B cell (primary cell): Measurements from ENCODE around the gene RNF166. TPM values are rescaled to one million over a fixed set of nuclear protein-coding genes. Genes with fewer than 3 reads are reported as not detected.
A peak's percentile ranks its signal among the peaks of the same experiment; 100 is the strongest.

ENCODE experiments used
- ATAC-seq: fragments of 200-7000 bp; cut with Tn5 transposase; one replicate; pipeline ENCODE4 v1.10.0; 2021; ENCODE audit warnings: low read depth, mild to moderate bottlenecking, moderate number of reproducible peaks, moderate library complexity
- CTCF ChIA-PET: fragments of 350-600 bp; sonication (Branson Sonifier 250); formaldehyde crosslinking; loops from one replicate; lab custom pipeline; 2021; ENCODE audit warnings: antibody characterized with exemption, inconsistent platforms; lab: Charles Lee
- POLR2A ChIA-PET: fragments of 350-600 bp; sonication (Branson Sonifier 250); formaldehyde crosslinking; loops from one replicate; lab custom pipeline; 2021; ENCODE audit warnings: antibody characterized with exemption; lab: Charles Lee
- DNase-seq: peaks from one replicate; pipeline ENCODE4 v3.0.0; 2013
- H2AFZ ChIP-seq: 2 replicates; pipeline ENCODE4 v1.6.1; 2012; ENCODE audit warnings: mild to moderate bottlenecking, low read depth, low read length; ENCODE audit not compliant: insufficient read depth, poor library complexity, severe bottlenecking
- H3K27ac ChIP-seq, 2 donors: 1 replicate in 1 of 2; 2 replicates in 1 of 2; pipeline ENCODE4 v1.5.1; 2012 to 2013; ENCODE audit warnings: low read length in 2 of 2, mild to moderate bottlenecking in 2 of 2, moderate library complexity in 1 of 2
- H3K27me3 ChIP-seq, 4 experiments: fragments of 200-600 bp in 1 of 4; sonication (generic) in 1 of 4; replicated peaks in 1 of 4; 1 replicate in 2 of 4; 2 replicates in 2 of 4; pipeline versions ENCODE4 v1.6.1 to v1.7.0; 2013 to 2016; ENCODE audit warnings: low read length in 3 of 4, mild to moderate bottlenecking in 2 of 4, mixed read lengths in 1 of 4, moderate library complexity in 1 of 4; ENCODE audit not compliant: insufficient read depth in 4 of 4, control insufficient read depth in 3 of 4; ENCODE audit errors: control extremely low read depth in 1 of 4
- H3K36me3 ChIP-seq, 2 experiments: replicated peaks in 1 of 2; 1 replicate in 1 of 2; 2 replicates in 1 of 2; pipeline versions ENCODE4 v1.6.1 to v1.7.1; 2013; ENCODE audit warnings: low read length in 1 of 2; ENCODE audit not compliant: insufficient read depth in 2 of 2, control insufficient read depth in 1 of 2; ENCODE audit errors: control extremely low read depth in 1 of 2, extremely low read depth in 1 of 2
- H3K4me1 ChIP-seq, 2 donors: fragments of 200-600 bp in 1 of 2; sonication (generic) in 1 of 2; 1 replicate in 1 of 2; 2 replicates in 1 of 2; pipeline versions ENCODE4 v1.5.1 to v1.6.1; 2013 to 2017; ENCODE audit warnings: low read length in 2 of 2; ENCODE audit not compliant: control insufficient read depth in 2 of 2, insufficient read depth in 2 of 2
- H3K4me2 ChIP-seq: replicated peaks from 2 replicates; pipeline ENCODE3; 2012; ENCODE audit warnings: mild to moderate bottlenecking, low read depth, low read length; ENCODE audit not compliant: poor library complexity, severe bottlenecking
- H3K4me3 ChIP-seq, 5 experiments: fragments of 200-600 bp in 1 of 5; sonication (generic) in 1 of 5; 1 replicate in 3 of 5; 2 replicates in 2 of 5; pipeline versions ENCODE4 v1.5.1 to v1.7.0; 2011 to 2016; ENCODE audit warnings: low read length in 4 of 5, mild to moderate bottlenecking in 4 of 5, low read depth in 2 of 5, control low read depth in 1 of 5, moderate library complexity in 1 of 5; ENCODE audit not compliant: insufficient read depth in 1 of 5; ENCODE audit errors: control extremely low read depth in 1 of 5, extremely low read depth in 1 of 5
- H3K79me2 ChIP-seq: fragments of 200-600 bp; sonication (generic); one replicate; pipeline ENCODE4 v1.6.0; 2016; ENCODE audit warnings: low read length; ENCODE audit not compliant: control insufficient read depth, insufficient read depth
- H3K9ac ChIP-seq: fragments of 200-600 bp; sonication (generic); 2 replicates; pipeline ENCODE4 v1.6.1; 2017; ENCODE audit warnings: mild to moderate bottlenecking, low read length, moderate library complexity
- H3K9me3 ChIP-seq, 3 donors: one replicate each; pipeline versions ENCODE4 v1.6.1 to v1.7.1; 2013; ENCODE audit warnings: low read length in 2 of 3; ENCODE audit not compliant: control insufficient read depth in 2 of 3, insufficient read depth in 1 of 3; ENCODE audit errors: control extremely low read depth in 1 of 3
- H4K20me1 ChIP-seq: 2 replicates; pipeline ENCODE4 v1.6.0; 2012; ENCODE audit warnings: mild to moderate bottlenecking, low read length; ENCODE audit not compliant: insufficient read depth, control insufficient read depth, poor library complexity, severe bottlenecking
- H3K27ac Mint-ChIP-seq: one replicate; pipeline ENCODE4 v1.8.0; 2021; ENCODE audit warnings: mixed read lengths
- H3K27me3 Mint-ChIP-seq: one replicate; pipeline ENCODE4 v1.8.0; 2021; ENCODE audit warnings: mixed read lengths
- H3K4me1 Mint-ChIP-seq: one replicate; pipeline ENCODE4 v1.8.0; 2021; ENCODE audit warnings: mixed read lengths
- H3K4me3 Mint-ChIP-seq: one replicate; pipeline ENCODE4 v1.8.0; 2021; ENCODE audit warnings: mixed read lengths
- H3K9me3 Mint-ChIP-seq: one replicate; pipeline ENCODE4 v1.8.0; 2022; ENCODE audit warnings: mixed read lengths; ENCODE audit not compliant: insufficient read depth
- CTCF ChIP-seq: fragments of 200-600 bp; IDR thresholded peaks from one replicate; pipeline ENCODE4 v1.8.0; 2022; ENCODE audit warnings: antibody characterized with exemption, mild to moderate bottlenecking
- EZH2 ChIP-seq: IDR thresholded peaks from 2 replicates; pipeline ENCODE4 v1.6.1; 2012; ENCODE audit warnings: borderline replicate concordance, low read depth, mild to moderate bottlenecking, moderate library complexity, low read length; ENCODE audit not compliant: insufficient read depth, poor library complexity, severe bottlenecking
- WGBS: methylation state at CpG from one replicate; pipeline ENCODE4 v1.1.5; 2013; ENCODE audit warnings: missing lambda C conversion rate; ENCODE audit not compliant: insufficient coverage; 5-methylcytosine and 5-hydroxymethylcytosine counted together
- intact Hi-C: fragments of 100-400 bp; cut with micrococcal nuclease; formaldehyde crosslinking; loops from one replicate; pipeline ENCODE4 v1.10.0; 2022
- polyA plus RNA-seq: library from polyadenylated mRNA; depleted of rRNA; stranded (reverse); fragments of >200 nt; gene quantifications from 2 replicates; pipeline ENCODE4 v1.2.3, GENCODE V29; 2012
- total RNA-seq, 2 donors: library from RNA; stranded (reverse); fragments of 120-200 nt in 1 of 2; gene quantifications; 1 replicate in 1 of 2; 2 replicates in 1 of 2; pipeline versions ENCODE4 v1.2.3 to v1.2.4, GENCODE V29; 2013 to 2022

The RNF166 gene
- total and polyA plus RNA-seq, 2 donors (not counting 1 experiment from before 2014, with no cell fraction given), result 64.1 to 65.0 TPM

GRCh38 chr16:88754109-88754911, 48.1 kb upstream of the RNF166 start:
- Histone ChIP-seq H4K20me1 (peaks cover 70% of the 10 kb centered on the region), H3K9ac (no peak overlapping the region), H3K9me3 (peaks cover 0 to 15% (median 0%) of the 10 kb centered on the region in 3 donors), H2AFZ (no peak overlapping the region), H3K36me3 (peaks cover 0 to 2% of the 10 kb centered on the region in 2 experiments), H3K4me2 (no peak overlapping the region), H3K27ac (no peak overlapping the region), H3K27me3 (no peaks in the 10 kb centered on the region), H3K4me1 (peaks cover 0 to 16% of the 10 kb centered on the region in 2 donors), H3K79me2 (peaks cover 72% of the 10 kb centered on the region), H3K4me3 (no peak overlapping the region)
- DNase-seq (no peak), ATAC-seq (no peak)
- H3K27ac Mint-ChIP-seq, result no peak overlapping the region
- ChIA-PET POLR2A (interaction anchor here (1.4 to 1.8 kb wide), 2 partner anchors 9 to 13 kb away, joined by 3 to 4 read pairs; no protein-coding TSS in a partner anchor), CTCF (interaction anchor here (0.9 to 6.3 kb wide), 5 partner anchors 11 to 30 kb away, joined by 3 to 34 read pairs (median 5); no protein-coding TSS in a partner anchor)
- TF ChIP-seq CTCF (no peak), EZH2 (no peak)
- 95% methylated on average over 28 of the region's 28 CpGs for WGBS
- no peak overlapping the region for H3K4me3 Mint-ChIP-seq
- H3K4me1 Mint-ChIP-seq, result peaks cover 21% of the 10 kb centered on the region
- H3K9me3 Mint-ChIP-seq, result no peaks in the 10 kb centered on the region
- H3K27me3 Mint-ChIP-seq, result no peaks in the 10 kb centered on the region
- intact Hi-C loops, result no loop called here

GRCh38 chr16:88753602-88754001, 47.4 kb upstream of the RNF166 start:
- no peak overlapping the region for H2AFZ ChIP-seq
- no peak overlapping the region for H3K4me3 Mint-ChIP-seq
- H3K27me3 Mint-ChIP-seq, result no peaks in the 10 kb centered on the region
- H3K36me3 ChIP-seq, result peaks cover 0 to 2% of the 10 kb centered on the region in 2 experiments
- no peak overlapping the region for H3K27ac ChIP-seq
- peaks cover 65% of the 10 kb centered on the region for H3K79me2 ChIP-seq
- no peak overlapping the region for H3K4me3 ChIP-seq
- intact Hi-C loops, result no loop called here
- ChIA-PET CTCF (interaction anchor here (0.9 to 6.3 kb wide), 5 partner anchors 10 to 31 kb away, joined by 3 to 34 read pairs (median 5); no protein-coding TSS in a partner anchor), POLR2A (interaction anchor here (1.8 kb wide), 1 partner anchor 9 kb away, joined by 4 read pairs; no protein-coding TSS in a partner anchor)
- no peak overlapping the region for H3K4me2 ChIP-seq
- H3K9me3 Mint-ChIP-seq, result no peaks in the 10 kb centered on the region
- H3K27ac Mint-ChIP-seq, result peak overlapping the region; percentile 68
- TF ChIP-seq CTCF (no peak), EZH2 (no peak)
- ATAC-seq (no peak), DNase-seq (no peak)
- H3K27me3 ChIP-seq, result no peaks in the 10 kb centered on the region
- H4K20me1 ChIP-seq, result peaks cover 66% of the 10 kb centered on the region
- H3K4me1 ChIP-seq, result peaks cover 0 to 16% of the 10 kb centered on the region in 2 donors
- H3K4me1 Mint-ChIP-seq, result peaks cover 18% of the 10 kb centered on the region
- WGBS, result 93% methylated on average over 11 of the region's 11 CpGs
- H3K9ac ChIP-seq, result no peak overlapping the region
- H3K9me3 ChIP-seq, result peaks cover 0 to 10% (median 0%) of the 10 kb centered on the region in 3 donors
